HEK293 (cell line): ENCODE results near the gene DEPDC5.

Source experiments
- CTCF ChIA-PET: fragments of 350-600 bp; formaldehyde crosslinking; extraction: SDS; loops from one replicate; lab custom pipeline; 2021; ENCODE audit warnings: antibody characterized with exemption; lab: Yijun Ruan, JAX
- POLR2A ChIA-PET: fragments of 300-600 bp; formaldehyde crosslinking; extraction: SDS; loops from one replicate; lab custom pipeline; 2020; ENCODE audit warnings: antibody characterized with exemption, inconsistent platforms; lab: Yijun Ruan, JAX
- H3K27ac ChIP-seq: fragments of 200-500 bp; sonication (Bioruptor generic); 2 replicates; pipeline ENCODE4 v1.5.1; 2014; ENCODE audit warnings: low read depth, low read length, control low read depth, inconsistent platforms; ENCODE audit errors: extremely low read depth
- H3K36me3 ChIP-seq, 2 experiments: fragments of 200-500 bp in 1 of 2; sonication (Bioruptor generic) in 1 of 2; 1 replicate in 1 of 2; 2 replicates in 1 of 2; pipeline ENCODE4 v1.5.1; 2014 to 2017; ENCODE audit warnings: inconsistent platforms in 2 of 2, low read length in 2 of 2; ENCODE audit not compliant: control insufficient read depth in 2 of 2, insufficient read depth in 1 of 2
- H3K4me1 ChIP-seq: fragments of 200-500 bp; sonication (Bioruptor generic); 2 replicates; pipeline ENCODE4 v1.5.1; 2014; ENCODE audit warnings: mild to moderate bottlenecking, low read length, inconsistent platforms; ENCODE audit not compliant: control insufficient read depth, insufficient read depth
- H3K4me3 ChIP-seq: 2 replicates; pipeline ENCODE4 v1.5.1; 2011; ENCODE audit warnings: low read depth, mild to moderate bottlenecking, control low read depth, low read length, moderate library complexity
- H3K9me3 ChIP-seq: fragments of 200-500 bp; sonication (Bioruptor generic); 2 replicates; pipeline ENCODE4 v1.5.1; 2014; ENCODE audit warnings: low read depth, low read length, inconsistent platforms; ENCODE audit not compliant: control insufficient read depth, insufficient read depth
- BCL11A ChIP-seq: fragments of 450-650 bp; formaldehyde crosslinking; IDR thresholded peaks from 2 replicates; pipeline ENCODE4 v1.5.1; 2016; ENCODE audit warnings: low read depth, missing biosample characterization, missing genetic modification characterization
- KLF7 ChIP-seq: fragments of 450-650 bp; formaldehyde crosslinking; IDR thresholded peaks from 2 replicates; pipeline ENCODE4 v1.5.1; 2016; ENCODE audit warnings: missing biosample characterization, missing genetic modification characterization, borderline replicate concordance
- MYNN ChIP-seq: fragments of 450-650 bp; formaldehyde crosslinking; IDR thresholded peaks from 2 replicates; pipeline ENCODE4 v1.5.1; 2016; ENCODE audit warnings: missing biosample characterization, missing genetic modification characterization, borderline replicate concordance
- SETDB1 ChIP-seq: IDR thresholded peaks from one replicate; pipeline ENCODE4 v1.6.1; 2017; ENCODE audit warnings: mild to moderate bottlenecking, low read length, moderate library complexity, mixed read lengths; ENCODE audit not compliant: insufficient read length
- YY1 ChIP-seq: fragments of 450-650 bp; formaldehyde crosslinking; IDR thresholded peaks from 2 replicates; pipeline ENCODE4 v1.5.1; 2018; ENCODE audit warnings: missing biosample characterization, missing genetic modification characterization
- ZBTB11 ChIP-seq: fragments of 450-650 bp; formaldehyde crosslinking; conservative IDR thresholded peaks from 2 replicates; pipeline ENCODE4 v1.5.1; 2016; ENCODE audit warnings: low read depth, missing biosample characterization, missing genetic modification characterization
- ZBTB17 ChIP-seq: fragments of 450-650 bp; formaldehyde crosslinking; IDR thresholded peaks from 2 replicates; pipeline ENCODE4 v1.5.1; 2016; ENCODE audit warnings: missing biosample characterization, missing genetic modification characterization
- ZFP69B ChIP-seq: fragments of 450-650 bp; formaldehyde crosslinking; IDR thresholded peaks from 2 replicates; pipeline ENCODE4 v1.5.1; 2016; ENCODE audit warnings: missing biosample characterization, missing genetic modification characterization
- ZIC2 ChIP-seq: fragments of 450-650 bp; formaldehyde crosslinking; IDR thresholded peaks from 2 replicates; pipeline ENCODE4 v1.5.1; 2016; ENCODE audit warnings: missing biosample characterization, missing genetic modification characterization
- ZNF155 ChIP-seq: fragments of 450-650 bp; formaldehyde crosslinking; IDR thresholded peaks from 2 replicates; pipeline ENCODE4 v1.5.1; 2016; ENCODE audit warnings: missing biosample characterization, missing genetic modification characterization
- ZNF175 ChIP-seq: fragments of 450-650 bp; formaldehyde crosslinking; IDR thresholded peaks from 2 replicates; pipeline ENCODE4 v1.5.1; 2016; ENCODE audit warnings: missing biosample characterization, missing genetic modification characterization
- ZNF202 ChIP-seq: fragments of 450-650 bp; formaldehyde crosslinking; IDR thresholded peaks from 2 replicates; pipeline ENCODE4 v1.5.1; 2016; ENCODE audit warnings: missing biosample characterization, missing genetic modification characterization, borderline replicate concordance
- ZNF274 ChIP-seq, 2 experiments: fragments of 200-500 bp in 1 of 2; fragments of 450-650 bp in 1 of 2; sonication (Bioruptor generic) in 1 of 2; formaldehyde crosslinking in 1 of 2; IDR thresholded peaks; 2 replicates each; pipeline versions ENCODE4 v1.5.1 to v1.6.1; 2014 to 2016; ENCODE audit warnings: borderline replicate concordance in 1 of 2, inconsistent platforms in 1 of 2, low read length in 1 of 2, missing biosample characterization in 1 of 2, missing genetic modification characterization in 1 of 2
- ZNF335 ChIP-seq: fragments of 450-650 bp; formaldehyde crosslinking; conservative IDR thresholded peaks from 2 replicates; pipeline ENCODE4 v1.5.1; 2016; ENCODE audit warnings: missing biosample characterization, missing genetic modification characterization
- ZNF391 ChIP-seq: fragments of 450-650 bp; formaldehyde crosslinking; IDR thresholded peaks from 2 replicates; pipeline ENCODE4 v1.5.1; 2016; ENCODE audit warnings: low read depth, missing biosample characterization, missing genetic modification characterization, borderline replicate concordance
- ZNF510 ChIP-seq: fragments of 450-650 bp; formaldehyde crosslinking; IDR thresholded peaks from 2 replicates; pipeline ENCODE4 v1.5.1; 2018; ENCODE audit warnings: mild to moderate bottlenecking, missing genetic modification characterization, missing biosample characterization; ENCODE audit not compliant: insufficient replicate concordance
- ZNF529 ChIP-seq: fragments of 450-650 bp; formaldehyde crosslinking; IDR thresholded peaks from 2 replicates; pipeline ENCODE4 v1.5.1; 2017; ENCODE audit warnings: missing genetic modification characterization, missing biosample characterization; ENCODE audit not compliant: insufficient replicate concordance
- ZNF624 ChIP-seq: fragments of 450-650 bp; formaldehyde crosslinking; IDR thresholded peaks from 2 replicates; pipeline ENCODE4 v1.5.1; 2017; ENCODE audit warnings: missing biosample characterization, missing genetic modification characterization
- ZNF626 ChIP-seq: fragments of 450-650 bp; sonication (Bioruptor Pico); formaldehyde crosslinking; IDR thresholded peaks from 2 replicates; pipeline ENCODE4 v1.5.1; 2018; ENCODE audit warnings: missing biosample characterization, missing genetic modification characterization, inconsistent platforms
- ZNF704 ChIP-seq: fragments of 450-650 bp; formaldehyde crosslinking; IDR thresholded peaks from 2 replicates; pipeline ENCODE4 v1.5.1; 2016; ENCODE audit warnings: missing biosample characterization, missing genetic modification characterization
- ZNF776 ChIP-seq: fragments of 450-650 bp; formaldehyde crosslinking; IDR thresholded peaks from 2 replicates; pipeline ENCODE4 v1.5.0; 2017; ENCODE audit warnings: missing biosample characterization, missing genetic modification characterization, borderline replicate concordance

DEPDC5 gene

GRCh38 chr22:31917227-31917921 is 163.6 kb downstream of the DEPDC5 start:
- no peak for TF ChIP-seq ZNF274 (IDR thresholded peaks at IDR 0.05; ENCODE audit: low read length)
- TF ChIP-seq ZNF274 (tag by site-specific recombination; IDR thresholded peaks at IDR 0.05; ENCODE audit: borderline replicate concordance) = no peak
- TF ChIP-seq ZIC2 (tag by site-specific recombination) = peak; percentile 57
- Histone ChIP-seq H3K4me3 (no peak overlapping the region), H3K4me1 (no peaks in the 10 kb centered on the region)

GRCh38 chr22:31919730-31920129 is 165.9 kb downstream of the DEPDC5 start:
- H3K36me3 ChIP-seq = no peaks in the 10 kb centered on the region
- no peaks in the 10 kb centered on the region for H3K4me1 ChIP-seq
- H3K4me3 ChIP-seq = no peak overlapping the region
- TF ChIP-seq MYNN (tag by site-specific recombination) (no peak), KLF7 (no peak), YY1 (tag by site-specific recombination) (no peak), ZNF335 (tag by site-specific recombination) (no peak), SETDB1 (no peak), ZNF624 (tag by site-specific recombination) (no peak), ZNF391 (tag by site-specific recombination) (no peak), ZFP69B (no peak), ZNF776 (no peak), ZNF704 (tag by site-specific recombination) (no peak), ZNF510 (tag by site-specific recombination) (no peak), ZNF155 (no peak), ZNF529 (tag by site-specific recombination) (no peak), ZBTB11 (tag by site-specific recombination) (no peak), ZNF202 (tag by site-specific recombination) (no peak), ZBTB17 (tag by site-specific recombination) (no peak), ZNF626 (tag by site-specific recombination) (no peak), ZNF175 (tag by site-specific recombination) (no peak), BCL11A (tag by site-specific recombination) (no peak)
- CTCF ChIA-PET = interaction anchor here (0.9 to 1.3 kb wide), 2 partner anchors 16 to 51 kb away, joined by 4 read pairs; no protein-coding TSS in a partner anchor
- POLR2A ChIA-PET = interaction anchor here (0.6 kb wide), 1 partner anchor 33 kb away, joined by 3 read pairs; no protein-coding TSS in a partner anchor
- H3K9me3 ChIP-seq = no peaks in the 10 kb centered on the region
- H3K27ac ChIP-seq = no peak overlapping the region

More at GRCh38 chr22:31917227-31917921, 163.6 kb downstream of the DEPDC5 start:
- Histone ChIP-seq H3K36me3 (no peaks in the 10 kb centered on the region), H3K27ac (no peak overlapping the region), H3K9me3 (no peaks in the 10 kb centered on the region)
- CTCF ChIA-PET = interaction anchor here (0.6 to 1.0 kb wide), 3 partner anchors 45 to 164 kb away, joined by 3 to 5 read pairs (median 4); no protein-coding TSS in a partner anchor
- POLR2A ChIA-PET = no interaction called here
